Right ventricle myocardium inferior (tissue), 1 donor: ENCODE results near the gene SERPINB10. TPM values are rescaled to one million over a fixed set of nuclear protein-coding genes. Genes with fewer than 3 reads are reported as not detected.
"Not testable (repeated sequence)": the region's sequence is repeated elsewhere in the genome, so short reads cannot be mapped to it uniquely, and the experiment has no call there.

ENCODE experiments used
- ATAC-seq: fragments of 200-7000 bp; cut with Tn5 transposase; one replicate; pipeline ENCODE4 v1.9.1; 2020; ENCODE audit warnings: mild to moderate bottlenecking, moderate library complexity
- DNase-seq: peaks from one replicate; pipeline ENCODE4 v3.0.0; 2021; ENCODE audit errors: missing footprints
- intact Hi-C: fragments of 100-400 bp; cut with DNase I; formaldehyde crosslinking; loops from one replicate; pipeline ENCODE4 v1.11.0; 2022
- total RNA-seq: library from RNA; stranded (reverse); fragmentation: NEBNext Ultra II Directional; extraction: Animal tissue kit (Norgen Biotek cat#: 25700); gene quantifications from one replicate; pipeline ENCODE4 v1.2.1, GENCODE V29; 2021
- donor health status: DM: no; HTN: yes; CAD: no; lungs with severe emphysema.

Gene SERPINB10
- total RNA-seq, 1 donor from 2014 or later, result not detected

- intact Hi-C loops, result no loop called here
- ATAC-seq (no peak), DNase-seq (no peak)
Observed at GRCh38 chr18:63890237-63890949, 17.4 kb upstream of the SERPINB10 start.

- DNase-seq (no peak), ATAC-seq (no peak)
- intact Hi-C loops, result no loop called here
Observed at GRCh38 chr18:63890950-63891304, 16.8 kb upstream of the SERPINB10 start.

GRCh38 chr18:63892566-63892965 lies 15.2 kb upstream of the SERPINB10 start:
- ATAC-seq, result no peak
- no peak for DNase-seq
- intact Hi-C loops, result no loop called here

GRCh38 chr18:63894106-63894772 lies 13.5 kb upstream of the SERPINB10 start:
- ATAC-seq (no peak), DNase-seq (no peak)
- intact Hi-C loops, result no loop called here

- DNase-seq, result no peak
- intact Hi-C loops, result no loop called here
- ATAC-seq, result no peak
Observed at GRCh38 chr18:63895190-63895589, 12.6 kb upstream of the SERPINB10 start.

- DNase-seq (no peak), ATAC-seq (no peak)
- intact Hi-C loops, result no loop called here
Observed at GRCh38 chr18:63897072-63897471, 10.7 kb upstream of the SERPINB10 start.

- intact Hi-C loops, result no loop called here
- ATAC-seq (no peak), DNase-seq (no peak)
Observed at GRCh38 chr18:63899206-63899605, 8.6 kb upstream of the SERPINB10 start.

- intact Hi-C loops, result no loop called here
Observed at GRCh38 chr18:63903851-63904570, 3.7 kb upstream of the SERPINB10 start.

GRCh38 chr18:63904694-63905093 lies 3.1 kb upstream of the SERPINB10 start:
- DNase-seq (no peak), ATAC-seq (no peak)
- intact Hi-C loops, result no loop called here

More at GRCh38 chr18:63903851-63904570, 3.7 kb upstream of the SERPINB10 start:
- DNase-seq, result no peak
- no peak for ATAC-seq

GRCh38 chr18:63905361-63905760 lies 2.4 kb upstream of the SERPINB10 start:
- intact Hi-C loops, result no loop called here
- DNase-seq (no peak), ATAC-seq (no peak)

- ATAC-seq, result no peak
- intact Hi-C loops, result no loop called here
- no peak for DNase-seq
Observed at GRCh38 chr18:63906056-63906455, 1.7 kb upstream of the SERPINB10 start.

GRCh38 chr18:63908858-63909257 lies 1.1 kb downstream of the SERPINB10 start:
- no peak for ATAC-seq
- no peak for DNase-seq
- intact Hi-C loops, result no loop called here

GRCh38 chr18:63909870-63910269 lies 2.1 kb downstream of the SERPINB10 start:
- no peak for DNase-seq
- no peak for ATAC-seq
- intact Hi-C loops, result no loop called here

- intact Hi-C loops, result no loop called here
- ATAC-seq, result no peak
- no peak for DNase-seq
Observed at GRCh38 chr18:63917817-63918216, 10.1 kb downstream of the SERPINB10 start.

GRCh38 chr18:63922049-63922448 lies 14.3 kb downstream of the SERPINB10 start:
- intact Hi-C loops, result no loop called here
- ATAC-seq, result no peak
- no peak for DNase-seq

- no peak for ATAC-seq
- no peak for DNase-seq
Observed at GRCh38 chr18:63924551-63924950, 16.8 kb downstream of the SERPINB10 start.

GRCh38 chr18:63928331-63928730 lies 20.6 kb downstream of the SERPINB10 start:
- intact Hi-C loops, result no loop called here
- DNase-seq (no peak), ATAC-seq (no peak)

More at GRCh38 chr18:63924551-63924950, 16.8 kb downstream of the SERPINB10 start:
- intact Hi-C loops, result no loop called here

GRCh38 chr18:63929369-63929768 lies 21.6 kb downstream of the SERPINB10 start:
- intact Hi-C loops, ATAC-seq, DNase-seq: not testable (repeated sequence)

- intact Hi-C loops, result no loop called here
- DNase-seq, result no peak
- no peak for ATAC-seq
Observed at GRCh38 chr18:63930773-63931354, 23.1 kb downstream of the SERPINB10 start.
